ENCODE data around the gene ST3GAL3.

ST3GAL3 gene, protein sequence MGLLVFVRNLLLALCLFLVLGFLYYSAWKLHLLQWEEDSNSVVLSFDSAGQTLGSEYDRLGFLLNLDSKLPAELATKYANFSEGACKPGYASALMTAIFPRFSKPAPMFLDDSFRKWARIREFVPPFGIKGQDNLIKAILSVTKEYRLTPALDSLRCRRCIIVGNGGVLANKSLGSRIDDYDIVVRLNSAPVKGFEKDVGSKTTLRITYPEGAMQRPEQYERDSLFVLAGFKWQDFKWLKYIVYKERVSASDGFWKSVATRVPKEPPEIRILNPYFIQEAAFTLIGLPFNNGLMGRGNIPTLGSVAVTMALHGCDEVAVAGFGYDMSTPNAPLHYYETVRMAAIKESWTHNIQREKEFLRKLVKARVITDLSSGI

DNA sequence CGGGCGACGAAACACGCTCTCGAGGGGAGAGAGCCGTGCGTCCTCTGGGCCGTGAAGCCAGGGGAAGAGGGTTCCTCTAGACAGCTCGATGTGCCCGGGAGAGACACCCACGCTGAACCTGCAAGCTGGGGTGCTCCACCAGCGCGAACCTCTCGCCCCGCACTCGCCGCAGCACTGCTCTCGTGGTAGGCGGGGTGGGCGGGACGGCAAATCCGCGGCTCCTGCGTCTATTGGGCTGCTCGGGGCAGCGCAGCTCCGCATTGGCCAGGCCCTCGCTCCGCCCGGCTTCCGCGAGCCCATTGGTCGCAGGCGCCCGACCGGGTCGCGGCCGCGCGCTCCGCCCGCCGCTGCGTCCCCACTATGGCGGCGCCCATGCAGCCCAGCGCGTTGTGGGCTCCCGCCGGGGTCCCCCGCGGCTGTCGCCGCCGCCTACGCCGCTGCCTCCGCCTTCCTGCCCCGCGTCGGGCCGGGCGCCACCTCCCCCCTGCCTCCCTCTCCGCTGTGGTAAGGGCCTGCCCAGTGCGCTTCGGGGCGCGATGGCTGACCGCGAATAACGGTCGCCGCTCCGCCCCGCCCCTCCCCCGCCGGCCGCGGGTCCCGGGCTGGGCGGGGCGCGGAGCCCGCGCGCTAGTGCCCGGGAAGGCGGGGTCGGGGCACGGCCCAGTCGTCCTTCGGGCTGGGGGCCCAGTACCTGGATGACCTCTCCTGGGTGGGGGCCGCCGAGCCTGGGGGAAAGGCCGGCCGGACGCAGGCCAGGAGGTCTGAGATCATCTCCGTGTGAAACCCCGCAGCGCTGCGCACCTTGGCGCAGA, at the start of gene ST3GAL3:
Gene ST3GAL3, plus strand, starts transcription at position 347 of the 812 bp plus-strand sequence. CDS start 28,727 bp downstream, outside the sequence.
- DNase-seq (ENCODE audit: low read depth in 2 of 2, low spot score in 1 of 2) = peak; percentile 84 to 86

DNA sequence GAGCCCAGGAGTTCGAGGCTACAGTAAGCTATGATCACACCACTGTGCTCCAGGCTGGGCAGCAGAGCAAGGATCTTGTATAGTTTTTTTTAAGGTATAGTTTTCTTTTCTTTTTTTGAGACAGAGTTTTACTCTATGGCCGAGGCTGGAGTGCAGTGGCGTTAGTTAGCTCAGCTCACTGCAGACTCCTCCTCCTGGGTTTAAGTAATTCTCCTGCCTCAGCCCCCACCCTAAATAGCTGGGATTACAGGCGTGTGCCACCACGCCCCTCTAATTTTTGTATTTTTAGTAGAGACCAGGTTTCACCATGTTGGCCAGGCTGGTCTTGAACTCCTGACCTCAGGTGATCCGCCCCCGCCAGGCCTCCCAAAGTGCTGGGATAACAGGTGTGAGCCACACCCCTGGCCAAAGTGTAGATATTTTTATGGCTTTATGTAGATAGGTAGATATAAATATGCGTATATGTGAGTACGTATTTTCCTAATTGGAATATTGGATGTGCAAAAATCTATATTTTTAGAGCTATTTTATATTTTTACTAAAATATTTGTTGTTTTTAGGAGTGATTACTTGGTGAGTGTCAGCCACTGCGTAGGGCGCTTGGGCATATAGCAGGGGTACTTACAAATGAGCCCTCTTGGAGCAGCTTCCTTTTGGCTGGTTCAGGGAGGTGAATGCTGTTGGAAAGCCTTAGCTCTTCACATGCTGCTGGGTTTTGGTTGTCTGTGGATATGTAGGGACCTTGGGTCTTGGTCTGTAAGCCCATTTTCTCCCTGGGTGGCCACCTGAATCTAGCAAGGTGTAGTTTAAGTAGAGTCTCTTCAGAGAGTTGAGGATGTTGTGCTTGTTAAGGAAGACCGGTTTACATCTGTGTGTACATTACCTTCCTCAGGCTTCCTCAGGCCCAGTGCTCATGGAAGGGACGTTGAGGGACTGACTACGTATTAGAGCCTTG, 47.8 kb upstream of the ST3GAL3 start:
- no peak for DNase-seq (ENCODE audit: low read depth in 2 of 2, low spot score in 1 of 2)

DNA sequence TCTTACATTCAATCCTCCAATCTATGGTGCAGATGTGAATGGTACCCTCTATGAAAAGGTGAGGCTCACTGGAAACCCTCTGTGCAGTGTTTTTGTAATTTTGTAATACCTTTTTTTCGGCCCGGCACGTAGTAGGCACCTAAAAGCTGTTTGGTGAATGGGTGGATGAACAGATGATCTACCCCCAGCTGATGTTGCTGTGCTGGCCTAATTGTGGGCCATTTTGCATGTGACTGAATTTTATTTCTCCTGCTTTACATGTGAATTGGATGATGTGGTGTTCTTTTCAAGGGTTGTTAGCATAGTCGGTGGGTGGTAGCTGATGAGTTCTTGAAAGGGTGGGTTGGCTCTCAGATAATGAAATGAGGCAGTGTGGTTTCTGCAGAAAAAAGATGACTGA, 47.0 kb upstream of the ST3GAL3 start:
- DNase-seq (ENCODE audit: low read depth in 2 of 2, low spot score in 1 of 2) = no peak

DNA sequence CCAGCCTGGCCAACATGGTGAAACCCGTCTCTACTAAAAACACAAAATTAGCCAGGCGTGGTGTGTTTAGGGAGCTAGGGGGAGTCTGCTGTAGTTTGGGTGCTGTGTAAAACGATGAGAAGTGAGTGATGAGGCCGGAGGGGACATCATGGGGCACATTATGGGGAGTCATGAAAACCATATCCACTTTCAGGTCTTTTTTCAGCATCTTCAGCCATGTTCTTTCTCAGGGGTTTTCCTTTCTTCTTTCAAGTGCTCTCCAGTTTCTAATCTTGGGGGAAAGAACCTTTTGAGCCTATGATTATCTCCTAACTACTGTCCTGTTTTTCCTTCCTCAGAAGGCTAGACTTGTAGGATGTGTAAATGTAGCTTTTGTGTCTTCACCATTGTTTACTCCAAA, 43.0 kb upstream of the ST3GAL3 start:
- no peak for DNase-seq (ENCODE audit: low read depth in 2 of 2, low spot score in 1 of 2)

DNA sequence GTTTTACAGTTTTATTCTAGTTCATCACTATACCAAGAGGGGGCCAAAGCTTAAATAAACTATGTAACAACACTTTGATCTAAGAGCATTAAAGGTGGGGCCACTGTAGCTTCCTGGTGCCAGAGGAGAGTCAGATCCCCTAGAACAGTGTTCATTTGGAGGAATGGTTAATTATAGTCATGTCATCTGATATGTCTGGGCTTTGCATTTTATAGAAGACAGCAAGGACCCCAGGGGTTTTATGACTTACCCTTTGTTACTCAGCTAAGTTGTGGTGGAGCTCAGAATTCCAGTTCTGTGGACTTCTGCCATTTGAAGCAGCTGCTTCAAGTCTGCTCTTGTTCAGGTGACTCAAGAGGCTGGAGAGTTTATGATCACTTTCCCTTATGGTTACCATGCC, 40.7 kb upstream of the ST3GAL3 start:
- DNase-seq (ENCODE audit: low read depth in 2 of 2, low spot score in 1 of 2) = no peak

DNA sequence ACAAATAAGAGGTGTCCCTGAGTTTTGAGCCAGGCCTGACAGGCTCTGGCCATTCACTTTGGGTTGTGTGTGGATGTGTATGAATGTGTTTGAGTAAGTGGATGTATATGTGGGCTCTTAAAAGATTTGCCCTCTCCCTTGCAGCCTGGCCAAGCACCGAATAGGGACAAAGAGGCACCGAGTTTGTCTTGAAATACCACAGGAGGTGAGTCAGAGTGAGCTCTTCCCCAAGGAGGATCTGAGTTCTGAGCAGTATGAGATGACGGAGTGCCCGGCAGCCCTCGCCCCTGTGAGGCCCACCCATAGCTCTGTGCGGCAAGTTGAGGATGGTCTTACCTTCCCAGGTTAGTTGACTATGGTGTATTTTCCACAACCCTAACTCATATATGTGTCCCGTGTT, 38.4 kb upstream of the ST3GAL3 start:
- DNase-seq (ENCODE audit: low read depth in 2 of 2, low spot score in 1 of 2) = no peak

DNA sequence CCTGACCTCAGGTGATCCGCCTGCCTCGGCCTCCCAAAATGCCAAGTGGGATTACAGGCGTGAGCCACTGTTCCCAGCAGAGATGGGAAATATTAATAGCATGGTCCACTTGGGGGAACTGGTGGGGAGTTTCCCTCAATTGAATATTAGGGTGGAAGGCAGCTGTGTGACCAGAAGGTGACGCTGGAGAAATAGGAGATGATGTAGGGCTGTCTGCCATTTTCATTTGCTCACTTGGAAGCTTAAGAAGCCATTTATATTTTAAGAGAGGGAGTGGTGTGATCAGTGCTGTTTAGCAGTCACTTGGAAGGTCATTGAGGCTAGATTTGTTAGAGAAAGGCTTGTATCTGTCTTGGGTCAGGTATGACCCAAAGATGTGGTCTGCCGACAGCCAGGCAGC, 37.5 kb upstream of the ST3GAL3 start:
- DNase-seq (ENCODE audit: low read depth in 2 of 2, low spot score in 1 of 2) = no peak

DNA sequence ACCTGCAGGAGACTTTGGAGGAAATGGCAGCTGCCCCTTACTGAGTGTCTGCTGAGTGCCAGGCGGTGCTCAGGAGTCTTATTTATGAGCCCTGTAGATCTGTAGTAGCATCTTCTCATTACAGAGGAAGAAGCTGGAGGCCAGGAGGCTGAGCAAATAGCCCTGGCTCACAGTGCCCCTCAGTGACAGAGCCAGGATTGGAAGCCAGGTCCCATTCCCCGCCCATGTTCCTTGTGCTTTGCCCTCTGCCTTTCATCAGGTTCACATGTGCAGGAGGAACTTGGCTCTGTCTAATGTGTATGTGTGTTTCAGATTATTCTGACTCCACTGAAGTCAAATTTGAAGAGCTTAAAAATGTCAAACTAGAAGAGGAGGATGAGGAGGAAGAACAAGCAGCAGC, 36.1 kb upstream of the ST3GAL3 start:
- no peak for DNase-seq (ENCODE audit: low read depth in 2 of 2, low spot score in 1 of 2)

DNA sequence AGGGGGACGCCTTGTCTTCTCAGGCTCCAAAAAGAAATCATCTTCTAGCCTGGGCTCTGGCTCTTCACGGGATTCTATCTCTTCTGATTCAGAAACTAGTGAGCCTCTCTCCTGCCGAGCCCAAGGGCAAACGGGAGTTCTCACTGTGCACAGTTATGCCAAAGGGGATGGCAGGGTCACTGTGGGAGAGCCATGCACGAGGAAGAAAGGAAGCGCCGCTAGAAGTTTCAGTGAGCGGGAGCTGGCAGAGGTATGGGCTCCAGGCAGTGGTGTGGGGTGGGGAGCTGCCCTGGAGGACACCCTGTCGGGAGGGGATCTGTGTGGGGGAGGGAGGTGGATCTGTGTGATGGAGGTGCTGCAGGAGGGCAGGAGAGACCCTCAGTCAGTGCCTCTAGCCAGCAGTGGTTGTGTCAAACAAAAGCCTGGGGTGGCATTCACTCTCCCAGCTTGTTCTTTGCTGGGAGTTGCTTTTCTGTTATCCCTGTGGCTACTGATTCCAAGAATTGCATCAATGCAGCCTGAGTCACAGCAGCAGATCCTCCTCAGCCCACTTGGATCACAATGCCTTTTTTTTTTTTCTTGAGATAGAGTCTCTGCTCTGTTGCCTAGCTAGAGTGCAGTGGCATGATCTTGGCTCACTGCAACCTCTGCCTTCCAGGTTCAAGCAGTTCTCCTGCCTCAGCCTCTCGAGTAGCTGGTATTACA, 35.6 kb upstream of the ST3GAL3 start:
- no peak for DNase-seq (ENCODE audit: low read depth in 2 of 2, low spot score in 1 of 2)

DNA sequence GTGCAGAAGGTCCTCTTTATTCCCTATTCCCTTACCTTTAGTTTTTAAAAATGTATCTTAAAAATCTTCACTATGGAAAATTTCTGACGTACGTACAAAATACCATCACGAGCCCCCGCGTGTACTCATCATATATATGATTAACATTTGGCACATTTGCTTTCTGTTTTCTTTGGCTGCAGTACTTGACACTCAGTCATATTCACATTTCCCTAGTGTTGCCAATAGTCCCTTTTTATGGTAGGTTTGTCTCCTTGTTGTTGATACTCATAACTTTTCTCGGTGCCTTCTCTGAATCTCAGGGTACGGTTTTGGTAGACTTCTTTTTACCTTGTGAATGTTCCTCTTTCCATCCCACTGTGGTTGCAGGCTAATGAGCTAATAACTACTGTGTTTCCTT, 34.1 kb upstream of the ST3GAL3 start:
- DNase-seq (ENCODE audit: low read depth in 2 of 2, low spot score in 1 of 2) = no peak

DNA sequence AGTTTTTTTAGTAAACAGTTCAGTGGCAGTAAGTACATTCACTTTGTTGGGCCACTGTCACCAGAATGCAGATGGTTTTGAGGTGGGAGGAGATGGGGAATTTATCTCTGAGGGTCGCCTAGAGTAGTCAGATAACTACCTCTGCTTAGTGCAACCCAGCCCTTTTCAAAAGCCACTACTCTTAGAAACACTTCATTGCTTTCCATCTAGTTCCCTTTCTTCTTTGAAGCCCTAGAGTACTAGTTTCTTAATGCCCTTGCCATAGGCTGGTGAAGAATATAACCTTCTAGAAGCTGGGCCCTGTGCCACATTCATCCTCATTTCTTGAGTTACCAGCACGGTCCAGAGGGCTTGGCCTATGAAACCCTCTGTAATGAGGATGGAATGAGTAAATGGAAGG, 28.4 kb upstream of the ST3GAL3 start:
- no peak for DNase-seq (ENCODE audit: low read depth in 2 of 2, low spot score in 1 of 2)

DNA sequence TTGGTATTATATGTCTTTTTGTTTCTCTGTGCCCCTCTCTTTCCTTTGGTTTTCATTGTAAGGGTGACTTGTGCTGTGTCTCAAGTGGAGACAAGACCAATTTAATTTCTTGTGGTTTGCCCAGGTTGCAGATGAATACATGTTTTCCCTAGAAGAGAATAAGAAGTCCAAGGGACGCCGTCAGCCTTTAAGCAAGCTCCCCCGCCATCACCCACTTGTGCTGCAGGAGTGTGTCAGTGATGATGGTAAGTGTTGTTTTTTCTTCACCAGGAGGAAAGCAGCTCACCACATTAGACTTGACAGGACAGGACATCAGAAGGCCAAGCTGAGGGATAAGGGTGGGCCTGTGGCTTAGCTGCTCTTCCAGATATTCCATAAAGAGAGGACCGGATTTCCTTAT, 23.8 kb upstream of the ST3GAL3 start:
- no peak for DNase-seq (ENCODE audit: low read depth in 2 of 2, low spot score in 1 of 2)

DNA sequence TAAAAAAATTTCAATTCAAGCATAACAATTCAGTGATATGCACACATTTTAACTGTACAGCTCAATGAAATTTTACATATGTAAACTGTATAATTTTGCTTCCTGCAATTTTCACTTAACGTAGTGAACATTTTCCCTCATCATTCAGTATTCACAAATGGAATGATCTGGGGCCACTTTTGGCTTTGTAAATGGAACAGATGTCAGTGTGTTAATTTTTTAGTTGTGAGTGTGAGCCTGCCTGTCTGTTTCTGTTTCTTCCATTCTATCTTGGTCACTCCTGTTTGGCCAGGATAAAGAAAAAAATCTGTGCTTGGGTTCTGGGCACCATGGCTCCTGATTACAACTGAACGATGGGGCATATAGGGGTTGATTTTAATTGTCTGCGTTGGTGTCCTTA, 20.5 kb upstream of the ST3GAL3 start:
- no peak for DNase-seq (ENCODE audit: low read depth in 2 of 2, low spot score in 1 of 2)

DNA sequence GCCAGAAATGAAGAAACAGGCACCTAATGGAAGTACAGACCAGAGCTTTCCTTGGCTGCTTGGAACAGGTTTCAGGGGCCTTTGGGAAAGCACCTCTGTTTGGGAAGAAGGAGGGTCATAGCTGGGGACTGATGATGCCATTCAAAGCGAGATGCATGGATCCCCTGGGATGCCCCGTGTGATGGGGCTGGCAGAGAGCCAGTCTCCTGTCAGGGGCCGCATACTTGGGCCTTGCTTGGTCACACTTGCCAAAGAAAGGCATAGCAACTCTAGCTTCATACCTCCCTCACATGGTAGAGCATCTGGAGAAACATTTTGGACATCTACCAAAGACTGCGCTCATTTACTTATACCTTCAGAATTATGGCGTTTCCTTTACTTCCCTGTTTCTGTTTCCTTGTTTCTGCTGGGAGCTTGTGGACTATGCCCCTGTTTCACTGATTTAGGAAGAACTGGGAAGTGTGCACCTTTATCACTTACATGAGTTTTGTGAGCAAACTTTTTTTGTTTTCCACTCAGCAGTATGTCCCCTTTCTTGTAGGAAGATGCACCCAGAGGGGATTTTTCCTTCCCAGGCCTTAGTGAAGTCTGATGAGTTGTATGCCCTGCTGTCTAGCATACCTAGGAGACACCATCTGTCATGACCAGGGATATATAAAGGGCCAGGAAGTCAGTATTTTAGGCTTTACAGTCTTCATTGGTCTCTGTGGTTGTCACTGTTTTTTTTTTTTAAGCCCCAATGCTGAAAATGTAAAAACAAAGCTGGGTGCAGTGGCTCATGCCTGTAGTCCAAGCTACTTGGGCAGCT, 19.8 kb upstream of the ST3GAL3 start:
- no peak for DNase-seq (ENCODE audit: low read depth in 2 of 2, low spot score in 1 of 2)

DNA sequence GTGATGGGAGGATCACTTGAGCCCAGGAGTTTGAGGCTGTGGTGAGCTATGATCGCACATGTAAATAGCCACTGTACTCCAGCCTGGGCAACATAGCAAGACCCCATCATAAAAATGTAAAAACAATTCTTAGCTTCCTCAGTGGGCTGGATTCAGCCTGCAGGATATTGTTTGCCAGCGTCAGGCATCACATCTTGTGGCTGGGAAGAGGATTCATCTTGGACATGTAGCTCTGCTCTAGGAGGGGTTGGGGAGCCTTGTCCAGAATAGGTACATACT, 19.3 kb upstream of the ST3GAL3 start:
- no peak for DNase-seq (ENCODE audit: low read depth in 2 of 2, low spot score in 1 of 2)

DNA sequence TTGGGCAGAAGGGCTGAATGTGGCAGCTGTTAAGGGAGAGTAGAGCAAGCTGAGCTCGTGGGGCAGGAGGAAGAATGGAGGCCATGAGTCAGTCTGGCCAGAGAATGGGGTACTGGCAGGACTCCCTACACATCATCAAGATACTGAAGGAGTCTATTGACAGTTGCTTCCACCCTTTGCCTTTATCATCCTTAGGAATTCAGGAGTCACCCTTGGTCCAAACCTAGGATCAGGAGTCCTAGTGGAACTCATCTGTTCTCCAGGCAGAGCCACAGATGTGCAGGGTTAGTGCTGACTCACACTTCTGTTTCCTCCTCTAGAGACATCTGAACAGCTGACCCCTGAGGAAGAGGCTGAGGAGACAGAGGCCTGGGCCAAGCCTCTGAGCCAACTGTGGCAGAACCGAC, 18.7 kb upstream of the ST3GAL3 start:
- no peak for DNase-seq (ENCODE audit: low read depth in 2 of 2, low spot score in 1 of 2)

DNA sequence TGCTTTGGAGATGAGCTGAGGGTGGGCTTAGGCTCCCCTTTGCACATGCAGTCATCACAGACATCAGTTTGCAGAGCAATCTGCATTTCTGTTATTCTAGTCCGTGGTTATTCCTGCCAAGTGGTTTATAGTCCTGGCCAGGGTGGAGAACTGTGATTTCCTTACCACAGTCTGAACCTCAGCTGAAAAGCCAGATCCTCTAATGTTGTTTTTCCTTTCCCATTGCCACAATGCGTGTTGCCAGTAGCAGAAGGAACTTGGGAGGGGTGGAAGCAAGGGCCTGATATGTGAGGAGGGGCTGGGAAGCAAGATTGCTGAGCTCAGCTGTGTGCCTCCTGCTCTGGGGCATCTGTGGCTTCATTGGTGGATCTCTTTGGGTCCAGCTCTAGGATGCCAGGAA, 18.0 kb upstream of the ST3GAL3 start:
- DNase-seq (ENCODE audit: low read depth in 2 of 2, low spot score in 1 of 2) = no peak

DNA sequence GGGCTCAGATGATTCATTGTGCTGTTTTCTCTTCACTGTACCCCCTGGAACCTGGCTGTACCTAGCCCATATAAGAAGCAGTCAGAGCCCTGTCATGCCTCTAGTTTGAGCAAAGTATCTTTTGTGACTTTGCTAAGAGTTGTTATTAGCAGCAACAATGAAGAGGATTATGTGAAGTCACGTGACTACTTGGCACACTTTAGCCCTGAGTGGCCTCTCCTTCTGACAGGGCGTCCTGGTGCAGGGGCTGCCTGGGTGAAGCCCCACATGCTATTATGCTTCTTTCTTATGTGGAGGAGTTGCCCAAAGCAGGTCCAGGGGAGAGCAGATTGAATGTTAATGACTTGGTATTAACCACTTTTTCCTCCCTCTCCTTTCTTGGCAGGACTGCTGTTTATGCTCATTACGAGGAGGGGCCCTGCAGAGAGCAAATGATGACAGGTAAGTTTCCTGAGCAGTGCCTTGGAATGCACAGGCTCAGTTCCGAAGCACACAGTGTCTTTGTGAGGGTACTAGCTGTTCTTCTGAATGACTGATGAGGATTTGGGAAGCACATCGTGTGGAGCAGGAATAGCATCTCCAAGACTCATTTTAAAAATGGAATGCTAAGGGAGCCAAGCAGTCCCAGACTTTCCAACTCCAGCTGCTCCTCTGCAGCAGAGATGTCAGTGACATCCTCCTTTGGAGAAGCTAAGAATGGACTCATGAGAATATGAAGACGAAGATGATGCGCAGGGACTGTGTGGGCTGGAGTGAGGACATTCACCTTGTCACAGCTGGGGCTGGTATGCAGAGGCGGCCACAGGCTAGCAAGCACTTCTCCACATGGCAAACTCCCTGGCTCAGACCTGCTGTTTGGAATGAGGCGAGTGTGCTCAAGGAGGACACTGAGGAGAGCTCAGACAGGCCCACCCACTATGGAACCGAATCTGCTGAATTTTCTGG, 15.2 kb upstream of the ST3GAL3 start:
- no peak for DNase-seq (ENCODE audit: low read depth in 2 of 2, low spot score in 1 of 2)

DNA sequence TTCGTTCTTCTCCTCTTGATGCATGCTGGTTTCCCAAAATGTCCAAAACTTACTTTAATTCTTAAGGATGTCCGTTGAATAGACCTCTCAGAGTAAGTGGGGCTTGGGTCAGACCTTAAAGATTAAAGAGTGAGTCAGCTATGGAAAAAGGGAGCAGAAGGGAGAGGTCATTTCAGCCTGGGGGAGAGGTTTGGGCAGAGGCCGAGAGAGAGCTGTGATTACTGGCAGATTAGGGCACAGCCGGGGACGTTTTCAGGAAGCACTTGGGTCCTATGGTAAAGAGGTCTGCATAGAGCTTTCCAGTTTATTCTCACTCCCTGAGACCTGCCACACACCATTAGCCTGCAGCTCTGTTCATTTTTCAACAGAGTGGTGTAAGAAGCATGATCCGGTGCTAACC, 14.0 kb upstream of the ST3GAL3 start:
- no peak for DNase-seq (ENCODE audit: low read depth in 2 of 2, low spot score in 1 of 2)
